Measurements from ENCODE around the gene PRR20G. TPM values are rescaled to one million over a fixed set of nuclear protein-coding genes. Genes with fewer than 3 reads are reported as not detected.

The PRR20G gene
- total and polyA plus RNA-seq, 2 of the 8 experiments (the other 6 are each of a cell fraction or from before 2014, with no cell fraction given): 0.24 TPM; not detected in 1

DNA sequence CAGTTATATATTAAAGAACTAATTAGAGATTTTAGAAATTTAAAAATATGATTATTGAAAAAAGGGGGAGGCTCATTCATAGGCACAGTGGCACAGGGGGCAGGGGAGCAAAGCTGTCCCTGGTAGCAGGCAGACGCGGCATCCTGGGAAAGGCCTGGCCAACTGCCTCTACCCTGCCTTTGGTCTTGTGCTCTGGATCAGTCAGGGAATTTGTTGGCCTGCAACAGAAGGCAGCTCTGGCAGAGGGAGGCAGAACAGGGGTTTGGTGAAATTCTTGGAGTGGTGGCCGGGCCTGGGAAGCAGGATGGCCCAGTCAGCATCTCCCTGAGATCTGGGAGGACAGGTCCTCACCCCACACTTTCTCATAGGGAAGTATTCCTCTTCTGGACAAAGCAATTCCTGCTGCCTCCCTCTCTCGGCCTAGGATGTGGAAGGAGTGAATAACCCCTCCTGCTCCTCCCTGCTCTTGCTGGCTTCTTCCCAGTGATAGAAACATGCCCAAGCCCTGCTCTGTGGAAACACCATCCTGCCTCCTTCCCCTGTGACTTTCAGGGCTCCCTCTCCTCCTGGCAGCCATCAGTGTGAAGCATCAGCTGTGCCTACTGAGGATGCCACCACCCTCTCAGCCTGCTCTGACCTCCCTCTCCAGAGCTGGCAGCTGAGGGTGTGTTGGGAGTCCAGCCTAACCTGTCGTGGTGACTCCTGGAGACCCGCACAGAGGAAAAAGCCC lies 26.9 kb downstream of the PRR20G start (continued):
- TF ChIP-seq, protein P1, sequence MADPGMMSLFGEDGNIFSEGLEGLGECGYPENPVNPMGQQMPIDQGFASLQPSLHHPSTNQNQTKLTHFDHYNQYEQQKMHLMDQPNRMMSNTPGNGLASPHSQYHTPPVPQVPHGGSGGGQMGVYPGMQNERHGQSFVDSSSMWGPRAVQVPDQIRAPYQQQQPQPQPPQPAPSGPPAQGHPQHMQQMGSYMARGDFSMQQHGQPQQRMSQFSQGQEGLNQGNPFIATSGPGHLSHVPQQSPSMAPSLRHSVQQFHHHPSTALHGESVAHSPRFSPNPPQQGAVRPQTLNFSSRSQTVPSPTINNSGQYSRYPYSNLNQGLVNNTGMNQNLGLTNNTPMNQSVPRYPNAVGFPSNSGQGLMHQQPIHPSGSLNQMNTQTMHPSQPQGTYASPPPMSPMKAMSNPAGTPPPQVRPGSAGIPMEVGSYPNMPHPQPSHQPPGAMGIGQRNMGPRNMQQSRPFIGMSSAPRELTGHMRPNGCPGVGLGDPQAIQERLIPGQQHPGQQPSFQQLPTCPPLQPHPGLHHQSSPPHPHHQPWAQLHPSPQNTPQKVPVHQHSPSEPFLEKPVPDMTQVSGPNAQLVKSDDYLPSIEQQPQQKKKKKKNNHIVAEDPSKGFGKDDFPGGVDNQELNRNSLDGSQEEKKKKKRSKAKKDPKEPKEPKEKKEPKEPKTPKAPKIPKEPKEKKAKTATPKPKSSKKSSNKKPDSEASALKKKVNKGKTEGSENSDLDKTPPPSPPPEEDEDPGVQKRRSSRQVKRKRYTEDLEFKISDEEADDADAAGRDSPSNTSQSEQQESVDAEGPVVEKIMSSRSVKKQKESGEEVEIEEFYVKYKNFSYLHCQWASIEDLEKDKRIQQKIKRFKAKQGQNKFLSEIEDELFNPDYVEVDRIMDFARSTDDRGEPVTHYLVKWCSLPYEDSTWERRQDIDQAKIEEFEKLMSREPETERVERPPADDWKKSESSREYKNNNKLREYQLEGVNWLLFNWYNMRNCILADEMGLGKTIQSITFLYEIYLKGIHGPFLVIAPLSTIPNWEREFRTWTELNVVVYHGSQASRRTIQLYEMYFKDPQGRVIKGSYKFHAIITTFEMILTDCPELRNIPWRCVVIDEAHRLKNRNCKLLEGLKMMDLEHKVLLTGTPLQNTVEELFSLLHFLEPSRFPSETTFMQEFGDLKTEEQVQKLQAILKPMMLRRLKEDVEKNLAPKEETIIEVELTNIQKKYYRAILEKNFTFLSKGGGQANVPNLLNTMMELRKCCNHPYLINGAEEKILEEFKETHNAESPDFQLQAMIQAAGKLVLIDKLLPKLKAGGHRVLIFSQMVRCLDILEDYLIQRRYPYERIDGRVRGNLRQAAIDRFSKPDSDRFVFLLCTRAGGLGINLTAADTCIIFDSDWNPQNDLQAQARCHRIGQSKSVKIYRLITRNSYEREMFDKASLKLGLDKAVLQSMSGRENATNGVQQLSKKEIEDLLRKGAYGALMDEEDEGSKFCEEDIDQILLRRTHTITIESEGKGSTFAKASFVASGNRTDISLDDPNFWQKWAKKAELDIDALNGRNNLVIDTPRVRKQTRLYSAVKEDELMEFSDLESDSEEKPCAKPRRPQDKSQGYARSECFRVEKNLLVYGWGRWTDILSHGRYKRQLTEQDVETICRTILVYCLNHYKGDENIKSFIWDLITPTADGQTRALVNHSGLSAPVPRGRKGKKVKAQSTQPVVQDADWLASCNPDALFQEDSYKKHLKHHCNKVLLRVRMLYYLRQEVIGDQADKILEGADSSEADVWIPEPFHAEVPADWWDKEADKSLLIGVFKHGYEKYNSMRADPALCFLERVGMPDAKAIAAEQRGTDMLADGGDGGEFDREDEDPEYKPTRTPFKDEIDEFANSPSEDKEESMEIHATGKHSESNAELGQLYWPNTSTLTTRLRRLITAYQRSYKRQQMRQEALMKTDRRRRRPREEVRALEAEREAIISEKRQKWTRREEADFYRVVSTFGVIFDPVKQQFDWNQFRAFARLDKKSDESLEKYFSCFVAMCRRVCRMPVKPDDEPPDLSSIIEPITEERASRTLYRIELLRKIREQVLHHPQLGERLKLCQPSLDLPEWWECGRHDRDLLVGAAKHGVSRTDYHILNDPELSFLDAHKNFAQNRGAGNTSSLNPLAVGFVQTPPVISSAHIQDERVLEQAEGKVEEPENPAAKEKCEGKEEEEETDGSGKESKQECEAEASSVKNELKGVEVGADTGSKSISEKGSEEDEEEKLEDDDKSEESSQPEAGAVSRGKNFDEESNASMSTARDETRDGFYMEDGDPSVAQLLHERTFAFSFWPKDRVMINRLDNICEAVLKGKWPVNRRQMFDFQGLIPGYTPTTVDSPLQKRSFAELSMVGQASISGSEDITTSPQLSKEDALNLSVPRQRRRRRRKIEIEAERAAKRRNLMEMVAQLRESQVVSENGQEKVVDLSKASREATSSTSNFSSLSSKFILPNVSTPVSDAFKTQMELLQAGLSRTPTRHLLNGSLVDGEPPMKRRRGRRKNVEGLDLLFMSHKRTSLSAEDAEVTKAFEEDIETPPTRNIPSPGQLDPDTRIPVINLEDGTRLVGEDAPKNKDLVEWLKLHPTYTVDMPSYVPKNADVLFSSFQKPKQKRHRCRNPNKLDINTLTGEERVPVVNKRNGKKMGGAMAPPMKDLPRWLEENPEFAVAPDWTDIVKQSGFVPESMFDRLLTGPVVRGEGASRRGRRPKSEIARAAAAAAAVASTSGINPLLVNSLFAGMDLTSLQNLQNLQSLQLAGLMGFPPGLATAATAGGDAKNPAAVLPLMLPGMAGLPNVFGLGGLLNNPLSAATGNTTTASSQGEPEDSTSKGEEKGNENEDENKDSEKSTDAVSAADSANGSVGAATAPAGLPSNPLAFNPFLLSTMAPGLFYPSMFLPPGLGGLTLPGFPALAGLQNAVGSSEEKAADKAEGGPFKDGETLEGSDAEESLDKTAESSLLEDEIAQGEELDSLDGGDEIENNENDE (IDR thresholded peaks at IDR 0.05; ENCODE audit: insufficient replicate concordance, low read length): no peak
- TF ChIP-seq TCF12 (IDR thresholded peaks at IDR 0.05; ENCODE audit: low read depth, low read length) (no peak), TAF7 (optimal IDR thresholded peaks at IDR 0.05; ENCODE audit: borderline replicate concordance, low read depth, low read length) (no peak), POU5F1 (IDR thresholded peaks at IDR 0.05; ENCODE audit: low read depth, low read length) (no peak), ASH2L (IDR thresholded peaks at IDR 0.05; ENCODE audit: low read length) (no peak), SP2 (IDR thresholded peaks at IDR 0.05; ENCODE audit: low read length) (no peak), EGR1 (IDR thresholded peaks at IDR 0.05; ENCODE audit: borderline replicate concordance, low read depth, low read length) (no peak), SAP30 (IDR thresholded peaks at IDR 0.05; ENCODE audit: insufficient read depth, insufficient replicate concordance, low read length) (no peak)
- TF ChIP-seq, protein P2, sequence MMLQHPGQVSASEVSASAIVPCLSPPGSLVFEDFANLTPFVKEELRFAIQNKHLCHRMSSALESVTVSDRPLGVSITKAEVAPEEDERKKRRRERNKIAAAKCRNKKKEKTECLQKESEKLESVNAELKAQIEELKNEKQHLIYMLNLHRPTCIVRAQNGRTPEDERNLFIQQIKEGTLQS (IDR thresholded peaks at IDR 0.05; ENCODE audit: insufficient read depth, low read depth, low read length): no peak
